ENCODE results near the gene PLPP3. TPM values are rescaled to one million over a fixed set of nuclear protein-coding genes. Genes with fewer than 3 reads are reported as not detected.

PLPP3 gene
- total and polyA plus RNA-seq, 3 donors from 2014 or later, result 41.5 to 103 (median 82.0) TPM

GRCh38 chr1:56583957-56584468 is 4.7 kb upstream of the PLPP3 start:
- intact Hi-C loops (cut with DNase I; ENCODE audit: low total_unique reads), result no loop called here
- no peak overlapping the region for H3K4me3 ChIP-seq
- H3K4me1 ChIP-seq, result peaks cover 10% of the 10 kb centered on the region
- no peaks in the 10 kb centered on the region for H3K36me3 ChIP-seq (ENCODE audit: low read depth, missing control alignments)
- H3K27ac ChIP-seq, result no peak overlapping the region
- no peak for TF ChIP-seq POLR2A (IDR thresholded peaks at IDR 0.05)
- TF ChIP-seq CTCF (IDR thresholded peaks at IDR 0.05), result no peak
- H3K27me3 ChIP-seq, result no peaks in the 10 kb centered on the region
- 79 to 90% methylated on average over 2 of the region's 2 CpGs for WGBS, 2 donors
- no peak for DNase-seq
- H3K9me3 ChIP-seq, result no peaks in the 10 kb centered on the region

GRCh38 chr1:56580771-56581170 is 1.4 kb upstream of the PLPP3 start:
- H3K27me3 ChIP-seq, result no peaks in the 10 kb centered on the region
- no peak overlapping the region for H3K27ac ChIP-seq
- TF ChIP-seq CTCF (IDR thresholded peaks at IDR 0.05) (no peak), POLR2A (IDR thresholded peaks at IDR 0.05) (no peak)
- intact Hi-C loops (cut with DNase I; ENCODE audit: low total_unique reads), result no loop called here
- peaks cover 10% of the 10 kb centered on the region for H3K4me1 ChIP-seq
- no peak overlapping the region for H3K4me3 ChIP-seq
- DNase-seq, result no peak
- no peaks in the 10 kb centered on the region for H3K9me3 ChIP-seq
- H3K36me3 ChIP-seq (ENCODE audit: low read depth, missing control alignments), result no peaks in the 10 kb centered on the region
- WGBS, 2 donors, result 70 to 81% methylated on average over 10 of the region's 10 CpGs

GRCh38 chr1:56578138-56578962 is 1.0 kb downstream of the PLPP3 start:
- H3K27me3 ChIP-seq, result no peaks in the 10 kb centered on the region
- peaks cover 13% of the 10 kb centered on the region for H3K4me1 ChIP-seq
- peak overlapping the region; percentile 76 to 96 for H3K4me3 ChIP-seq
- WGBS, 2 donors, result 1% methylated on average over 22 to 44 of the region's 64 CpGs
- no peaks in the 10 kb centered on the region for H3K9me3 ChIP-seq
- intact Hi-C loops (cut with DNase I; ENCODE audit: low total_unique reads), result no loop called here
- DNase-seq, result peak; percentile 50
- peak overlapping the region; percentile 88 to 97 for H3K27ac ChIP-seq
- no peak for TF ChIP-seq CTCF (IDR thresholded peaks at IDR 0.05)
- TF ChIP-seq POLR2A (IDR thresholded peaks at IDR 0.05), result no peak
- H3K36me3 ChIP-seq (ENCODE audit: low read depth, missing control alignments), result no peaks in the 10 kb centered on the region

GRCh38 chr1:56577406-56578137 is 1.8 kb downstream of the PLPP3 start:
- peak; percentile 30 for DNase-seq
- peak overlapping the region; percentile 88 to 97 for H3K27ac ChIP-seq
- H3K9me3 ChIP-seq, result no peaks in the 10 kb centered on the region
- WGBS, 2 donors, result 4 to 6% methylated on average over 12 of the region's 12 CpGs
- peak overlapping the region; percentile 76 to 96 for H3K4me3 ChIP-seq
- TF ChIP-seq CTCF (IDR thresholded peaks at IDR 0.05), result no peak
- no peak for TF ChIP-seq POLR2A (IDR thresholded peaks at IDR 0.05)
- H3K27me3 ChIP-seq, result no peaks in the 10 kb centered on the region
- H3K36me3 ChIP-seq (ENCODE audit: low read depth, missing control alignments), result no peaks in the 10 kb centered on the region
- intact Hi-C loops (cut with DNase I; ENCODE audit: low total_unique reads), result no loop called here
- H3K4me1 ChIP-seq, result peaks cover 13% of the 10 kb centered on the region

Data from testis (tissue), 3 donors.